ENCODE measurements around the gene SLC33A1. TPM values are rescaled to one million over a fixed set of nuclear protein-coding genes. Genes with fewer than 3 reads are reported as not detected.

SLC33A1 gene
- polyA plus RNA-seq, 1 donor from 2014 or later = 16.1 TPM

DNA sequence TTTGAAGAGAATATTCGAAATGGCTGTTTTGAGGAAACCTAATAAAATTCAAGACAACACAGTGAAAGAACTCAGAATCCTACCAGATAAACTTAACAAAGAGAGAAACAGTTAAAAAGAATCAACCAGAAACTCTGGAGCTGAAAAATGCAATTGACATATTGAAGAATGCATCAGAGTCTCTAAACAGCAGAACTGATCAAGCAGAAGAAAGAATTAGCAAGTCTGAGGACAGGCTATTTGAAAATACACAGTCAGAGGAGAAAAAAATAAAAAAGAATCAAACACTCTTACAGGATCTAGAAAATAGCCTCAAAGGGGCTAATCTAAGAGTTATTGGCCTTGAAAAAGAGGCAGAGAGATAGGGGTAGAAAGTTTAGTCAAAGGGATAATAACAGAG lies 61.7 kb downstream of the SLC33A1 start:
- H3K4me2 ChIP-seq (ENCODE audit: low read length) = no peak overlapping the region
- no peaks in the 10 kb centered on the region for H4K20me1 ChIP-seq (ENCODE audit: insufficient read depth)
- TF ChIP-seq POLR2AphosphoS5 (IDR thresholded peaks at IDR 0.05) = no peak
- no peak for TF ChIP-seq SMC3 (conservative IDR thresholded peaks at IDR 0.05; ENCODE audit: poor library complexity)
- TF ChIP-seq, protein P1, sequence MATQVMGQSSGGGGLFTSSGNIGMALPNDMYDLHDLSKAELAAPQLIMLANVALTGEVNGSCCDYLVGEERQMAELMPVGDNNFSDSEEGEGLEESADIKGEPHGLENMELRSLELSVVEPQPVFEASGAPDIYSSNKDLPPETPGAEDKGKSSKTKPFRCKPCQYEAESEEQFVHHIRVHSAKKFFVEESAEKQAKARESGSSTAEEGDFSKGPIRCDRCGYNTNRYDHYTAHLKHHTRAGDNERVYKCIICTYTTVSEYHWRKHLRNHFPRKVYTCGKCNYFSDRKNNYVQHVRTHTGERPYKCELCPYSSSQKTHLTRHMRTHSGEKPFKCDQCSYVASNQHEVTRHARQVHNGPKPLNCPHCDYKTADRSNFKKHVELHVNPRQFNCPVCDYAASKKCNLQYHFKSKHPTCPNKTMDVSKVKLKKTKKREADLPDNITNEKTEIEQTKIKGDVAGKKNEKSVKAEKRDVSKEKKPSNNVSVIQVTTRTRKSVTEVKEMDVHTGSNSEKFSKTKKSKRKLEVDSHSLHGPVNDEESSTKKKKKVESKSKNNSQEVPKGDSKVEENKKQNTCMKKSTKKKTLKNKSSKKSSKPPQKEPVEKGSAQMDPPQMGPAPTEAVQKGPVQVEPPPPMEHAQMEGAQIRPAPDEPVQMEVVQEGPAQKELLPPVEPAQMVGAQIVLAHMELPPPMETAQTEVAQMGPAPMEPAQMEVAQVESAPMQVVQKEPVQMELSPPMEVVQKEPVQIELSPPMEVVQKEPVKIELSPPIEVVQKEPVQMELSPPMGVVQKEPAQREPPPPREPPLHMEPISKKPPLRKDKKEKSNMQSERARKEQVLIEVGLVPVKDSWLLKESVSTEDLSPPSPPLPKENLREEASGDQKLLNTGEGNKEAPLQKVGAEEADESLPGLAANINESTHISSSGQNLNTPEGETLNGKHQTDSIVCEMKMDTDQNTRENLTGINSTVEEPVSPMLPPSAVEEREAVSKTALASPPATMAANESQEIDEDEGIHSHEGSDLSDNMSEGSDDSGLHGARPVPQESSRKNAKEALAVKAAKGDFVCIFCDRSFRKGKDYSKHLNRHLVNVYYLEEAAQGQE (IDR thresholded peaks at IDR 0.05; ENCODE audit: borderline replicate concordance) = no peak
- no peak for TF ChIP-seq TAF1 (IDR thresholded peaks at IDR 0.05; ENCODE audit: low read depth)
- TF ChIP-seq EP300 (conservative IDR thresholded peaks at IDR 0.05; ENCODE audit: poor library complexity, severe bottlenecking) = no peak
- TF ChIP-seq RAD21 (conservative IDR thresholded peaks at IDR 0.05) = no peak
- no peak for TF ChIP-seq MXI1 (conservative IDR thresholded peaks at IDR 0.05; ENCODE audit: poor library complexity, severe bottlenecking)
- TF ChIP-seq, protein P2, sequence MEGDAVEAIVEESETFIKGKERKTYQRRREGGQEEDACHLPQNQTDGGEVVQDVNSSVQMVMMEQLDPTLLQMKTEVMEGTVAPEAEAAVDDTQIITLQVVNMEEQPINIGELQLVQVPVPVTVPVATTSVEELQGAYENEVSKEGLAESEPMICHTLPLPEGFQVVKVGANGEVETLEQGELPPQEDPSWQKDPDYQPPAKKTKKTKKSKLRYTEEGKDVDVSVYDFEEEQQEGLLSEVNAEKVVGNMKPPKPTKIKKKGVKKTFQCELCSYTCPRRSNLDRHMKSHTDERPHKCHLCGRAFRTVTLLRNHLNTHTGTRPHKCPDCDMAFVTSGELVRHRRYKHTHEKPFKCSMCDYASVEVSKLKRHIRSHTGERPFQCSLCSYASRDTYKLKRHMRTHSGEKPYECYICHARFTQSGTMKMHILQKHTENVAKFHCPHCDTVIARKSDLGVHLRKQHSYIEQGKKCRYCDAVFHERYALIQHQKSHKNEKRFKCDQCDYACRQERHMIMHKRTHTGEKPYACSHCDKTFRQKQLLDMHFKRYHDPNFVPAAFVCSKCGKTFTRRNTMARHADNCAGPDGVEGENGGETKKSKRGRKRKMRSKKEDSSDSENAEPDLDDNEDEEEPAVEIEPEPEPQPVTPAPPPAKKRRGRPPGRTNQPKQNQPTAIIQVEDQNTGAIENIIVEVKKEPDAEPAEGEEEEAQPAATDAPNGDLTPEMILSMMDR (IDR thresholded peaks at IDR 0.05; ENCODE audit: poor library complexity, severe bottlenecking) = no peak
- TF ChIP-seq EZH2 (IDR thresholded peaks at IDR 0.05; ENCODE audit: borderline replicate concordance, insufficient read depth, low read length, poor library complexity, severe bottlenecking) = no peak
- no peak overlapping the region for H2AFZ ChIP-seq (ENCODE audit: low read depth, low read length)
- no peaks in the 10 kb centered on the region for H3K9me3 ChIP-seq (ENCODE audit: low read length)
- no peak overlapping the region for H3K4me3 ChIP-seq (ENCODE audit: low read length)
- no peaks in the 10 kb centered on the region for H3K9me2 ChIP-seq (ENCODE audit: insufficient read depth, low read length)
- no peaks in the 10 kb centered on the region for H3K36me3 ChIP-seq (ENCODE audit: insufficient read depth, low read length)
- H3K27me3 ChIP-seq (ENCODE audit: insufficient read depth, low read depth, low read length) = no peaks in the 10 kb centered on the region
- no peak overlapping the region for H3K27ac ChIP-seq (ENCODE audit: low read length)
- H3F3A ChIP-seq (ENCODE audit: insufficient read depth, low read length, poor library complexity, severe bottlenecking) = no peaks in the 10 kb centered on the region
- no peaks in the 10 kb centered on the region for H3K79me2 ChIP-seq (replicated peaks; ENCODE audit: insufficient read depth, low read length)
- H3K9ac ChIP-seq (ENCODE audit: low read length) = no peak overlapping the region

DNA sequence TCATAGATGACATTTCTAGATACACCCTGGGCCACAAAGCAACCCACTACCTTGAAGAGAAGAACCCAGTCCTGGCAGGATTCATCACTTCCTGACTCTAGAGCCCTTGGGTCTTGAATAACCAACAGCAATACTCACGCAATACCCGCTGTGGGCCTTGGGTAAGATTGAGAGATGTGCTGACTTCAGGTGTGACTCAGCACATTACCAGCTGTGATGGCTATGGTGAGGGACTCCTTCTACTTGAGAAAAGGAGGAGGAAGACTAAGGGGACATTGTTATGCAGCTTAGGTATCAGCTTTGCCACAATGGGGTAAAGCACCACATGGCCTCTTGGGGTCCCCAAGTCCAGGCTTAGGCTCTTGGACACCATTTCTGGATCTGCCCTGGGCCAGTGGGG lies 63.0 kb downstream of the SLC33A1 start:
- no peaks in the 10 kb centered on the region for H3K27me3 ChIP-seq (ENCODE audit: insufficient read depth, low read depth, low read length)
- no peaks in the 10 kb centered on the region for H3K79me2 ChIP-seq (replicated peaks; ENCODE audit: insufficient read depth, low read length)
- no peak overlapping the region for H3K9ac ChIP-seq (ENCODE audit: low read length)
- no peaks in the 10 kb centered on the region for H3F3A ChIP-seq (ENCODE audit: insufficient read depth, low read length, poor library complexity, severe bottlenecking)
- H4K20me1 ChIP-seq (ENCODE audit: insufficient read depth) = no peaks in the 10 kb centered on the region
- H2AFZ ChIP-seq (ENCODE audit: low read depth, low read length) = no peak overlapping the region
- H3K4me3 ChIP-seq (ENCODE audit: low read length) = no peak overlapping the region
- TF ChIP-seq MXI1 (conservative IDR thresholded peaks at IDR 0.05; ENCODE audit: poor library complexity, severe bottlenecking) (no peak), EP300 (conservative IDR thresholded peaks at IDR 0.05; ENCODE audit: poor library complexity, severe bottlenecking) (no peak), RAD21 (conservative IDR thresholded peaks at IDR 0.05) (no peak), EZH2 (IDR thresholded peaks at IDR 0.05; ENCODE audit: borderline replicate concordance, insufficient read depth, low read length, poor library complexity, severe bottlenecking) (no peak), POLR2AphosphoS5 (IDR thresholded peaks at IDR 0.05) (no peak), TAF1 (IDR thresholded peaks at IDR 0.05; ENCODE audit: low read depth) (no peak), SMC3 (conservative IDR thresholded peaks at IDR 0.05; ENCODE audit: poor library complexity) (no peak)
- TF ChIP-seq, protein P1 (IDR thresholded peaks at IDR 0.05; ENCODE audit: borderline replicate concordance) = no peak
- TF ChIP-seq, protein P2 (IDR thresholded peaks at IDR 0.05; ENCODE audit: poor library complexity, severe bottlenecking) = no peak
- no peak overlapping the region for H3K27ac ChIP-seq (ENCODE audit: low read length)
- H3K4me2 ChIP-seq (ENCODE audit: low read length) = no peak overlapping the region
- H3K9me3 ChIP-seq (ENCODE audit: low read length) = no peaks in the 10 kb centered on the region
- no peaks in the 10 kb centered on the region for H3K9me2 ChIP-seq (ENCODE audit: insufficient read depth, low read length)
- H3K36me3 ChIP-seq (ENCODE audit: insufficient read depth, low read length) = no peaks in the 10 kb centered on the region

Measured in neural cell (in vitro differentiated cells).